Ishikawa (cell line): Measurements from ENCODE around the gene TMEM108.

Experiments used
- EGR1 ChIP-seq: IDR thresholded peaks from 2 replicates; pipeline ENCODE4 v1.6.1; 2012
- EP300 ChIP-seq: IDR thresholded peaks from 2 replicates; pipeline ENCODE4 v1.6.1; 2012; ENCODE audit warnings: borderline replicate concordance
- REST ChIP-seq: IDR thresholded peaks from 2 replicates; pipeline ENCODE4 v1.6.1; 2012; ENCODE audit warnings: low read depth, mild to moderate bottlenecking
- TAF1 ChIP-seq: IDR thresholded peaks from 2 replicates; pipeline ENCODE4 v1.6.1; 2012; ENCODE audit warnings: low read depth, mild to moderate bottlenecking
- TCF12 ChIP-seq: IDR thresholded peaks from 2 replicates; pipeline ENCODE4 v1.6.1; 2012; ENCODE audit warnings: low read depth
- ZBTB7A ChIP-seq: IDR thresholded peaks from 2 replicates; pipeline ENCODE4 v1.6.1; 2012; ENCODE audit warnings: low read depth

GRCh38 chr3:133206921-133207320 lies 168.7 kb downstream of the TMEM108 start:
- TF ChIP-seq ZBTB7A, result no peak
- no peak for TF ChIP-seq TCF12
- no peak for TF ChIP-seq REST
- no peak for TF ChIP-seq EP300
- TF ChIP-seq TAF1, result no peak
- TF ChIP-seq EGR1, result no peak
